HEK293 (cell line): ENCODE measurements around the gene ANKRD44.
"Not testable (repeated sequence)": the region's sequence is repeated elsewhere in the genome, so short reads cannot be mapped to it uniquely, and the experiment has no call there.

Source experiments
- CTCF ChIA-PET: fragments of 350-600 bp; formaldehyde crosslinking; extraction: SDS; loops from one replicate; lab custom pipeline; 2021; ENCODE audit warnings: antibody characterized with exemption; lab: Yijun Ruan, JAX
- POLR2A ChIA-PET: fragments of 300-600 bp; formaldehyde crosslinking; extraction: SDS; loops from one replicate; lab custom pipeline; 2020; ENCODE audit warnings: antibody characterized with exemption, inconsistent platforms; lab: Yijun Ruan, JAX
- H3K27ac ChIP-seq: fragments of 200-500 bp; sonication (Bioruptor generic); 2 replicates; pipeline ENCODE4 v1.5.1; 2014; ENCODE audit warnings: low read depth, low read length, control low read depth, inconsistent platforms; ENCODE audit errors: extremely low read depth
- H3K36me3 ChIP-seq, 2 experiments: fragments of 200-500 bp in 1 of 2; sonication (Bioruptor generic) in 1 of 2; 1 replicate in 1 of 2; 2 replicates in 1 of 2; pipeline ENCODE4 v1.5.1; 2014 to 2017; ENCODE audit warnings: inconsistent platforms in 2 of 2, low read length in 2 of 2; ENCODE audit not compliant: control insufficient read depth in 2 of 2, insufficient read depth in 1 of 2
- H3K4me1 ChIP-seq: fragments of 200-500 bp; sonication (Bioruptor generic); 2 replicates; pipeline ENCODE4 v1.5.1; 2014; ENCODE audit warnings: mild to moderate bottlenecking, low read length, inconsistent platforms; ENCODE audit not compliant: control insufficient read depth, insufficient read depth
- H3K4me3 ChIP-seq: 2 replicates; pipeline ENCODE4 v1.5.1; 2011; ENCODE audit warnings: low read depth, mild to moderate bottlenecking, control low read depth, low read length, moderate library complexity
- H3K9me3 ChIP-seq: fragments of 200-500 bp; sonication (Bioruptor generic); 2 replicates; pipeline ENCODE4 v1.5.1; 2014; ENCODE audit warnings: low read depth, low read length, inconsistent platforms; ENCODE audit not compliant: control insufficient read depth, insufficient read depth
- BCL11B ChIP-seq: fragments of 450-650 bp; formaldehyde crosslinking; IDR thresholded peaks from 2 replicates; pipeline ENCODE4 v1.5.1; 2016; ENCODE audit warnings: low read depth, missing biosample characterization, missing genetic modification characterization
- ELK4 ChIP-seq: IDR thresholded peaks from 2 replicates; pipeline ENCODE4 v1.6.1; 2011; ENCODE audit warnings: mild to moderate bottlenecking, low read depth, low read length, borderline replicate concordance
- MZF1 ChIP-seq: fragments of 450-650 bp; formaldehyde crosslinking; IDR thresholded peaks from 2 replicates; pipeline ENCODE4 v1.5.1; 2017; ENCODE audit warnings: missing biosample characterization, missing genetic modification characterization, borderline replicate concordance
- PATZ1 ChIP-seq: fragments of 450-650 bp; formaldehyde crosslinking; IDR thresholded peaks from 2 replicates; pipeline ENCODE4 v1.5.1; 2016; ENCODE audit warnings: missing biosample characterization, missing genetic modification characterization
- PRDM4 ChIP-seq: fragments of 450-650 bp; formaldehyde crosslinking; IDR thresholded peaks from 2 replicates; pipeline ENCODE4 v1.5.1; 2017; ENCODE audit warnings: missing biosample characterization, missing genetic modification characterization
- YY1 ChIP-seq: fragments of 450-650 bp; formaldehyde crosslinking; IDR thresholded peaks from 2 replicates; pipeline ENCODE4 v1.5.1; 2018; ENCODE audit warnings: missing biosample characterization, missing genetic modification characterization
- ZBTB1 ChIP-seq: fragments of 450-650 bp; formaldehyde crosslinking; IDR thresholded peaks from 2 replicates; pipeline ENCODE4 v1.5.1; 2016; ENCODE audit warnings: missing biosample characterization, missing genetic modification characterization
- ZBTB11 ChIP-seq: fragments of 450-650 bp; formaldehyde crosslinking; conservative IDR thresholded peaks from 2 replicates; pipeline ENCODE4 v1.5.1; 2016; ENCODE audit warnings: low read depth, missing biosample characterization, missing genetic modification characterization
- ZFP41 ChIP-seq: fragments of 450-650 bp; formaldehyde crosslinking; IDR thresholded peaks from 2 replicates; pipeline ENCODE4 v1.5.1; 2016; ENCODE audit warnings: missing biosample characterization, missing genetic modification characterization, borderline replicate concordance
- ZIC2 ChIP-seq: fragments of 450-650 bp; formaldehyde crosslinking; IDR thresholded peaks from 2 replicates; pipeline ENCODE4 v1.5.1; 2016; ENCODE audit warnings: missing biosample characterization, missing genetic modification characterization
- ZNF10 ChIP-seq: fragments of 450-650 bp; formaldehyde crosslinking; IDR thresholded peaks from 2 replicates; pipeline ENCODE4 v1.5.1; 2017; ENCODE audit warnings: missing biosample characterization, missing genetic modification characterization
- ZNF155 ChIP-seq: fragments of 450-650 bp; formaldehyde crosslinking; IDR thresholded peaks from 2 replicates; pipeline ENCODE4 v1.5.1; 2016; ENCODE audit warnings: missing biosample characterization, missing genetic modification characterization
- ZNF26 ChIP-seq: fragments of 450-650 bp; formaldehyde crosslinking; IDR thresholded peaks from 2 replicates; pipeline ENCODE4 v1.5.1; 2016; ENCODE audit warnings: missing biosample characterization, missing genetic modification characterization
- ZNF274 ChIP-seq, 2 experiments: fragments of 200-500 bp in 1 of 2; fragments of 450-650 bp in 1 of 2; sonication (Bioruptor generic) in 1 of 2; formaldehyde crosslinking in 1 of 2; IDR thresholded peaks; 2 replicates each; pipeline versions ENCODE4 v1.5.1 to v1.6.1; 2014 to 2016; ENCODE audit warnings: borderline replicate concordance in 1 of 2, inconsistent platforms in 1 of 2, low read length in 1 of 2, missing biosample characterization in 1 of 2, missing genetic modification characterization in 1 of 2
- ZNF654 ChIP-seq: fragments of 450-650 bp; formaldehyde crosslinking; IDR thresholded peaks from 2 replicates; pipeline ENCODE4 v1.5.1; 2016; ENCODE audit warnings: low read depth, missing biosample characterization, missing genetic modification characterization
- ZNF777 ChIP-seq: fragments of 450-650 bp; formaldehyde crosslinking; IDR thresholded peaks from 2 replicates; pipeline ENCODE4 v1.5.1; 2017; ENCODE audit warnings: missing biosample characterization, missing genetic modification characterization, borderline replicate concordance

Gene ANKRD44

GRCh38 chr2:197293252-197294007 is 17.1 kb downstream of the ANKRD44 start (continued):
- TF ChIP-seq PRDM4 (tag by site-specific recombination): no peak
- TF ChIP-seq ELK4: no peak
- TF ChIP-seq, all 188 proteins: peak for 0

- H3K9me3 ChIP-seq: no peaks in the 10 kb centered on the region
- CTCF ChIA-PET: no interaction called here
- 0 out of 2 replicates have a peak, but pooled peaks cover 3% of the 10 kb centered on the region for H3K4me1 ChIP-seq
- no peak overlapping the region for H3K4me3 ChIP-seq
- POLR2A ChIA-PET: no interaction called here
- H3K27ac ChIP-seq: no peak overlapping the region
- H3K36me3 ChIP-seq: no peaks in the 10 kb centered on the region
- TF ChIP-seq ZNF155 (tag by site-specific recombination) (no peak), ZBTB11 (no peak), ZNF10 (tag by site-specific recombination) (no peak), ZFP41 (tag by site-specific recombination) (no peak), PATZ1 (no peak), ZNF777 (tag by site-specific recombination) (no peak), YY1 (tag by site-specific recombination) (no peak), MZF1 (tag by site-specific recombination) (no peak), ZIC2 (no peak), ZNF274 (IDR thresholded peaks at IDR 0.05; ENCODE audit: low read length) (no peak), ZNF274 (tag by site-specific recombination; IDR thresholded peaks at IDR 0.05; ENCODE audit: borderline replicate concordance) (no peak), ZNF654 (tag by site-specific recombination) (no peak), BCL11B (no peak), ZNF26 (no peak), ZBTB1 (tag by site-specific recombination) (no peak)
These were observed 18.0 kb downstream of the ANKRD44 start for GRCh38 chr2:197292619-197293018.

- H3K4me3 ChIP-seq, POLR2A ChIA-PET, H3K27ac ChIP-seq, H3K9me3 ChIP-seq, CTCF ChIA-PET, H3K36me3 ChIP-seq, H3K4me1 ChIP-seq: not testable (repeated sequence)
These were observed 23.0 kb downstream of the ANKRD44 start for GRCh38 chr2:197287596-197287932.
